Adipocyte (in vitro differentiated cells): ENCODE measurements around the gene SWSAP1.
"Not testable (repeated sequence)": the region's sequence is repeated elsewhere in the genome, so short reads cannot be mapped to it uniquely, and the experiment has no call there.

Source experiments
- DNase-seq: peaks from one replicate; pipeline ENCODE4 v3.0.0-alpha.2; 2015; ENCODE audit warnings: low read depth
- H3K27me3 ChIP-seq: replicated peaks from 2 replicates; pipeline ENCODE4 v1.7.0; 2013; ENCODE audit warnings: mild to moderate bottlenecking, low read length, moderate library complexity; ENCODE audit not compliant: control insufficient read depth, insufficient read depth
- H3K36me3 ChIP-seq: 2 replicates; pipeline ENCODE4 v1.7.0; 2013; ENCODE audit warnings: low read length, mild to moderate bottlenecking, moderate library complexity; ENCODE audit not compliant: control insufficient read depth, insufficient read depth, severe bottlenecking
- H3K4me1 ChIP-seq: 2 replicates; pipeline ENCODE4 v1.7.0; 2013; ENCODE audit warnings: mild to moderate bottlenecking, low read length, moderate library complexity; ENCODE audit not compliant: control insufficient read depth, insufficient read depth
- H3K4me3 ChIP-seq: 2 replicates; pipeline ENCODE4 v1.7.0; 2013; ENCODE audit warnings: mild to moderate bottlenecking, low read length, moderate library complexity
- H3K9ac ChIP-seq: 2 replicates; pipeline ENCODE4 v1.7.0; 2013; ENCODE audit warnings: mild to moderate bottlenecking, low read length, moderate library complexity
- H3K9me3 ChIP-seq: 2 replicates; pipeline ENCODE4 v1.7.0; 2013; ENCODE audit warnings: mild to moderate bottlenecking, low read length, moderate library complexity; ENCODE audit not compliant: control insufficient read depth

Gene SWSAP1

GRCh38 chr19:11400798-11401197, 26.3 kb downstream of the SWSAP1 start:
- no peak for DNase-seq
- no peaks in the 10 kb centered on the region for H3K9me3 ChIP-seq
- no peaks in the 10 kb centered on the region for H3K36me3 ChIP-seq
- H3K27me3 ChIP-seq, result no peaks in the 10 kb centered on the region
- no peak overlapping the region for H3K9ac ChIP-seq
- H3K4me3 ChIP-seq, result no peak overlapping the region
- H3K4me1 ChIP-seq, result no peaks in the 10 kb centered on the region

GRCh38 chr19:11401808-11402543, 27.5 kb downstream of the SWSAP1 start:
- no peaks in the 10 kb centered on the region for H3K4me1 ChIP-seq
- H3K9ac ChIP-seq, result no peak overlapping the region
- no peak overlapping the region for H3K4me3 ChIP-seq
- no peaks in the 10 kb centered on the region for H3K36me3 ChIP-seq
- no peak for DNase-seq
- H3K27me3 ChIP-seq, result peaks cover 5% of the 10 kb centered on the region
- no peaks in the 10 kb centered on the region for H3K9me3 ChIP-seq

GRCh38 chr19:11404588-11405222, 30.2 kb downstream of the SWSAP1 start:
- H3K9ac ChIP-seq, result no peak overlapping the region
- H3K4me1 ChIP-seq, result no peaks in the 10 kb centered on the region
- no peaks in the 10 kb centered on the region for H3K9me3 ChIP-seq
- H3K4me3 ChIP-seq, result no peak overlapping the region
- DNase-seq, result no peak
- H3K27me3 ChIP-seq, result peaks cover 8% of the 10 kb centered on the region
- no peaks in the 10 kb centered on the region for H3K36me3 ChIP-seq

GRCh38 chr19:11405846-11406643, 31.6 kb downstream of the SWSAP1 start:
- H3K9ac ChIP-seq, result no peak overlapping the region
- no peaks in the 10 kb centered on the region for H3K36me3 ChIP-seq
- H3K4me3 ChIP-seq, result no peak overlapping the region
- H3K9me3 ChIP-seq, result no peaks in the 10 kb centered on the region
- DNase-seq, result no peak
- H3K27me3 ChIP-seq, result peaks cover 8% of the 10 kb centered on the region
- H3K4me1 ChIP-seq, result no peaks in the 10 kb centered on the region

- H3K9ac ChIP-seq, H3K4me1 ChIP-seq, H3K36me3 ChIP-seq, H3K9me3 ChIP-seq, DNase-seq, H3K4me3 ChIP-seq, H3K27me3 ChIP-seq: not testable (repeated sequence)
These were observed 32.3 kb downstream of the SWSAP1 start for GRCh38 chr19:11406703-11407236.

GRCh38 chr19:11408591-11408990, 34.1 kb downstream of the SWSAP1 start:
- H3K4me3 ChIP-seq, result no peak overlapping the region
- H3K36me3 ChIP-seq, result no peaks in the 10 kb centered on the region
- H3K9me3 ChIP-seq, result no peaks in the 10 kb centered on the region
- no peak overlapping the region for H3K9ac ChIP-seq
- DNase-seq, result no peak
- H3K4me1 ChIP-seq, result no peaks in the 10 kb centered on the region
- H3K27me3 ChIP-seq, result peaks cover 8% of the 10 kb centered on the region

- Histone ChIP-seq H3K9ac (no peak overlapping the region), H3K27me3 (peaks cover 8% of the 10 kb centered on the region), H3K4me1 (no peaks in the 10 kb centered on the region), H3K9me3 (no peaks in the 10 kb centered on the region), H3K4me3 (no peak overlapping the region), H3K36me3 (no peaks in the 10 kb centered on the region)
- DNase-seq, result peak; percentile 28
These were observed 36.2 kb downstream of the SWSAP1 start for GRCh38 chr19:11410682-11411081.

GRCh38 chr19:11414544-11414943, 40.1 kb downstream of the SWSAP1 start:
- Histone ChIP-seq H3K4me1 (peaks cover 4% of the 10 kb centered on the region), H3K36me3 (no peaks in the 10 kb centered on the region), H3K4me3 (no peak overlapping the region), H3K9ac (no peak overlapping the region), H3K9me3 (no peaks in the 10 kb centered on the region), H3K27me3 (peaks cover 16% of the 10 kb centered on the region)
- DNase-seq, result peak; percentile 16

- H3K9me3 ChIP-seq, result no peaks in the 10 kb centered on the region
- H3K4me1 ChIP-seq, result peaks cover 12% of the 10 kb centered on the region
- H3K27me3 ChIP-seq, result peaks cover 35% of the 10 kb centered on the region
- no peak overlapping the region for H3K4me3 ChIP-seq
- no peak overlapping the region for H3K9ac ChIP-seq
- no peak for DNase-seq
- no peaks in the 10 kb centered on the region for H3K36me3 ChIP-seq
These were observed 42.0 kb downstream of the SWSAP1 start for GRCh38 chr19:11416346-11417052.

GRCh38 chr19:11418094-11418548, 43.7 kb downstream of the SWSAP1 start:
- no peaks in the 10 kb centered on the region for H3K36me3 ChIP-seq
- no peak overlapping the region for H3K9ac ChIP-seq
- H3K4me3 ChIP-seq, result no peak overlapping the region
- H3K27me3 ChIP-seq, result peaks cover 44% of the 10 kb centered on the region
- DNase-seq, result no peak
- H3K9me3 ChIP-seq, result no peaks in the 10 kb centered on the region
- peaks cover 12% of the 10 kb centered on the region for H3K4me1 ChIP-seq
